Progenitor cell of endocrine pancreas (in vitro differentiated cells): ENCODE data around the gene METTL13. TPM values are rescaled to one million over a fixed set of nuclear protein-coding genes. Genes with fewer than 3 reads are reported as not detected.

Experiments used
- DNase-seq: peaks from one replicate; pipeline ENCODE4 v3.0.0; 2021; ENCODE audit warnings: low spot score; ENCODE audit not compliant: unreplicated experiment
- H3K27ac Mint-ChIP-seq: 2 replicates; pipeline ENCODE4 v1.8.0; 2021; ENCODE audit warnings: mild to moderate bottlenecking, moderate library complexity, mixed read lengths
- H3K27me3 Mint-ChIP-seq: 2 replicates; pipeline ENCODE4 v1.8.0; 2021; ENCODE audit warnings: mixed read lengths
- H3K36me3 Mint-ChIP-seq: 2 replicates; pipeline ENCODE4 v1.8.0; 2022; ENCODE audit warnings: mixed read lengths; ENCODE audit not compliant: insufficient read depth
- H3K4me1 Mint-ChIP-seq: 2 replicates; pipeline ENCODE4 v1.8.0; 2021; ENCODE audit warnings: low read depth, mixed read lengths
- H3K4me3 Mint-ChIP-seq: 2 replicates; pipeline ENCODE4 v1.8.0; 2021; ENCODE audit warnings: low read depth, mild to moderate bottlenecking, moderate library complexity, mixed read lengths
- H3K9me3 Mint-ChIP-seq: 2 replicates; pipeline ENCODE4 v1.8.0; 2021; ENCODE audit warnings: low read depth, mixed read lengths
- total RNA-seq: library from RNA; stranded (reverse); gene quantifications from 2 replicates; pipeline ENCODE4 v1.2.1, GENCODE V29; 2021
- TF ChIP-seq, protein P1 (sequence below): fragments of 200-600 bp; sonication (generic); IDR thresholded peaks from one replicate; pipeline ENCODE4 v1.5.0; 2021; ENCODE audit warnings: antibody characterized with exemption, mild to moderate bottlenecking; ENCODE audit not compliant: unreplicated experiment

The METTL13 gene
- total RNA-seq, 1 donor from 2014 or later: 30.8 TPM

DNA sequence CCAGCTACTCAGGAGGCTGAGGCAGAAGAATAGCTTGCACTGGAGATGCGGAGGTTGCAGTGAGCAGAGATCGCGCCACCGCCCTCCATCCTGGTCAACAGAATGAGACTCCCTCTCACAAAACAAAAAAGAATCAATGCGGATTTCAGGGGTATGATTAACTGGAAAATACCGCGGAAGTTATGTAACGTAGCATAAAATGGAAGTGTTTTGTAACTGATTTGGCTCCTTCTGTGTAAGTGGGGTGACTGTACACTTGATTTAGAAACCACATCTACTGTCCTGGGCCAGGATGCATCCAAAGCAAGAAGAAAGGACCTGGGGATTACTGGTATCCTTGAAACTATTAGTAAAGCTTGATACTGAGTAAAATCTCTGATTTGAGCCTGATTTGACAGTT is 36.5 kb upstream of the METTL13 start:
- Mint-ChIP-seq H3K9me3 (no peaks in the 10 kb centered on the region), H3K36me3 (no peaks in the 10 kb centered on the region), H3K4me1 (peaks cover 14% of the 10 kb centered on the region), H3K27me3 (no peaks in the 10 kb centered on the region), H3K4me3 (no peak overlapping the region), H3K27ac (no peak overlapping the region)
- TF ChIP-seq, protein P1, sequence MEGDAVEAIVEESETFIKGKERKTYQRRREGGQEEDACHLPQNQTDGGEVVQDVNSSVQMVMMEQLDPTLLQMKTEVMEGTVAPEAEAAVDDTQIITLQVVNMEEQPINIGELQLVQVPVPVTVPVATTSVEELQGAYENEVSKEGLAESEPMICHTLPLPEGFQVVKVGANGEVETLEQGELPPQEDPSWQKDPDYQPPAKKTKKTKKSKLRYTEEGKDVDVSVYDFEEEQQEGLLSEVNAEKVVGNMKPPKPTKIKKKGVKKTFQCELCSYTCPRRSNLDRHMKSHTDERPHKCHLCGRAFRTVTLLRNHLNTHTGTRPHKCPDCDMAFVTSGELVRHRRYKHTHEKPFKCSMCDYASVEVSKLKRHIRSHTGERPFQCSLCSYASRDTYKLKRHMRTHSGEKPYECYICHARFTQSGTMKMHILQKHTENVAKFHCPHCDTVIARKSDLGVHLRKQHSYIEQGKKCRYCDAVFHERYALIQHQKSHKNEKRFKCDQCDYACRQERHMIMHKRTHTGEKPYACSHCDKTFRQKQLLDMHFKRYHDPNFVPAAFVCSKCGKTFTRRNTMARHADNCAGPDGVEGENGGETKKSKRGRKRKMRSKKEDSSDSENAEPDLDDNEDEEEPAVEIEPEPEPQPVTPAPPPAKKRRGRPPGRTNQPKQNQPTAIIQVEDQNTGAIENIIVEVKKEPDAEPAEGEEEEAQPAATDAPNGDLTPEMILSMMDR: no peak
- DNase-seq: no peak

DNA sequence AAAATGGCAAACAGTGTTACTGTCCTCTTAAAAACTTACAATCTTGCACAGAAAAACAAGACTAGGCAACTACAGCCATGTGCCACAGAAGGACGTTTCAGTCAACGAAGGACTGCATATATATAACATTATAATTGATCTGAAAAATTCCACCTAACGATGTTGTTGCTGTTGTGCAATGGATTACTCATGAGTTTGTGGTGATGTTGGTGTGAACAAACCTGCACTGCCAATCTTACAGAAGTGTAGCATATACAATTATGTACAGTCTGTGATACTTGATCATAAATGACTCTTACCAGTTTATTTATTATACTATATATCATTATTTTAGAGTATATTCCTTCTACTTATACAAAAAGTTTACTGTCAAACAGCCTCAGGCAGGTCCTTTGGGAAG is 32.8 kb upstream of the METTL13 start:
- Mint-ChIP-seq H3K4me3 (no peak overlapping the region), H3K4me1 (no peaks in the 10 kb centered on the region), H3K9me3 (no peaks in the 10 kb centered on the region), H3K36me3 (no peaks in the 10 kb centered on the region), H3K27ac (no peak overlapping the region), H3K27me3 (no peaks in the 10 kb centered on the region)
- TF ChIP-seq, protein P1: no peak
- DNase-seq: no peak

DNA sequence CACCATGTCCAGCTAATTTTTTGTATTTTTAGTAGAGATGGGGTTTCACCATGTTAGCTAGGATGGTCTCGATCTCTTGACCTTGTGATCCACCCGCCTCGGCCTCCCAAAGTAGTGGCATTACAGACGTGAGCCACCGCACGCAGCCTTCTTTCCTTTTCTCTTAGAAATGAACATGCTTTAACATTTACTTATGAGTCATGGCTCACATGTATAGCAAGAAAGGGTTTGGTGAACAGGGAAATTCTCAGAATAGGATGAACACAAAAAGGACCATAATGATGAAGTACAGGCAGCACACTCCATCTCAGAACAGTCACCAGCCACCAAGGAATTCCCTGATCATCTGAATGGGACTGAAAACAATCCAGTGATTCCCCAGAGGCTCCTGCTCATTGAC is 30.2 kb upstream of the METTL13 start:
- H3K36me3 Mint-ChIP-seq: no peaks in the 10 kb centered on the region
- no peaks in the 10 kb centered on the region for H3K27me3 Mint-ChIP-seq
- DNase-seq: no peak
- H3K9me3 Mint-ChIP-seq: no peaks in the 10 kb centered on the region
- TF ChIP-seq, protein P1: no peak
- H3K4me3 Mint-ChIP-seq: no peak overlapping the region
- no peak overlapping the region for H3K27ac Mint-ChIP-seq
- H3K4me1 Mint-ChIP-seq: no peaks in the 10 kb centered on the region

DNA sequence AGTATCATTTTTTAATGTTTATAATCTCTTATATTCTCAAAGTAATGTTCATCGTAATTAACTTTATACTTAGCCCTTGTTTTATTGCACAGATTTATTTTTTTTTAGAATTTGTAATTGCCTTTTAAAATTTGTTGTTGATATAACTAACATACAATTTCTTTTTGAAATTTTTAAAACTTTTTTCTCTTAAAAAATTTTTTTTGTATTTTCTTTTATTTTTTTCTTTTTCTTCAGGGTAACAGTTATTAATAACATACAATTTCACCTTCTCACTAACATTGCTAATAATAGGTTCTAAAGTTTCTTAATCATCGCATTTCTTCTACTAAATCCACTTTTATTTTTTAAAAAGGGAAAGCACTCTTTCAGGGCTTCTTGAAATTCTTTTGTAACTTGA is 28.3 kb upstream of the METTL13 start:
- TF ChIP-seq, protein P1: no peak
- no peak overlapping the region for H3K27ac Mint-ChIP-seq
- H3K36me3 Mint-ChIP-seq: no peaks in the 10 kb centered on the region
- peaks cover 4% of the 10 kb centered on the region for H3K4me1 Mint-ChIP-seq
- H3K9me3 Mint-ChIP-seq: peaks cover 4% of the 10 kb centered on the region
- no peaks in the 10 kb centered on the region for H3K27me3 Mint-ChIP-seq
- H3K4me3 Mint-ChIP-seq: no peak overlapping the region
- DNase-seq: no peak

DNA sequence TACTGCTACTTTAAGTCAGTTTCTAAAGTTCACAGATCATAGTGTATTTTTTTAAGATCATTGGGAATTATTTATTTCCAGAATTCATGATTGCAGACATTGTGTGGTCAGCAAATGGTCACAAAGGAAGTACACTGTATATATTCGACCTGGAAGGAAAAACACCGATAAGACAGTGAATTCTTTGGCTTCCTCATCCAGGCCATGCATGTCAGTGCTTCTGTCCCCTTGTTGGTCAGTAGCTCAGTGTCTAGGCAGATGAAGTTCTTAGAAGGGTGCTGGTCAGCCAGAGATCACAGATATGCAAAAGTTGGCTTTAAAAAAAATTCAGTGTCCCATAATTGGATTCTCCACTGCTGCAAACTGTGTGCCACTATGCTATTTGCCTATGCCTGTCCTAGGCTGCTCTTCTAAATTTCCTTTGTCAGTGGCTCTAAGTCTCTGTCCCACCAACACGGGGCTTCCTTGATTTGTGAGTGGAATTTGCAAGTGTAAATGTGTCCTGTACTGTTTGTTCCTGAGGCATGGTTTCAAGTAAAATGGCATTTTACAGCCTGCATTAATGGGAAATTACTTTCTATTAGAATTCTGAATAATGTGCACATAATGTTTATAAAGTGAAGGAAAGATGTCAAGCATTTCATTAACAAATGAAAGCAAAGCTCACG is 27.6 kb upstream of the METTL13 start:
- peaks cover 5% of the 10 kb centered on the region for H3K4me1 Mint-ChIP-seq
- H3K4me3 Mint-ChIP-seq: no peak overlapping the region
- no peaks in the 10 kb centered on the region for H3K27me3 Mint-ChIP-seq
- H3K36me3 Mint-ChIP-seq: no peaks in the 10 kb centered on the region
- H3K27ac Mint-ChIP-seq: no peak overlapping the region
- TF ChIP-seq, protein P1: no peak
- DNase-seq: no peak
- peaks cover 4% of the 10 kb centered on the region for H3K9me3 Mint-ChIP-seq
